Measurements from ENCODE around the gene NIN. TPM values are rescaled to one million over a fixed set of nuclear protein-coding genes. Genes with fewer than 3 reads are reported as not detected.
A peak's percentile ranks its signal among the peaks of the same experiment; 100 is the strongest.

The NIN gene
- total RNA-seq, 1 donor, result 33.4 TPM

DNA sequence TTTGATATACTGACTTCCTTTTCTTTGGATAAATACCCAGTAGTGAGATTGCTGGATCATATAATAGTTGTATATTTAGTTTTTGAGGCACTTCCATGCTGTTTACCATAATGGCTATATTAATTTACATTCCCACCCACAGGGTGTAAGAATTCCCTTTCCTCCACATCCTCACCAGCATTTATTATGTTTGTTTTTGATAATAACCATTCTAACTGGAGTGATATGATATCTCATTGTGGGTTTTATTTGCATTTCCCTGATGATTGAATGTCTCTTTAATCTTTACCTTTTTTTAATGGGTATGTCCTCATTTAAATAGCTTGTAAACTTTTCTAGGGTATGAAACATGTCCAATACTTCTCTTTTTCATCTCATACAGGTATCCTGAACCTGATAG is 151.3 kb downstream of the NIN start:
- no peak for DNase-seq (ENCODE audit: low read depth)
- TF ChIP-seq, protein P1, sequence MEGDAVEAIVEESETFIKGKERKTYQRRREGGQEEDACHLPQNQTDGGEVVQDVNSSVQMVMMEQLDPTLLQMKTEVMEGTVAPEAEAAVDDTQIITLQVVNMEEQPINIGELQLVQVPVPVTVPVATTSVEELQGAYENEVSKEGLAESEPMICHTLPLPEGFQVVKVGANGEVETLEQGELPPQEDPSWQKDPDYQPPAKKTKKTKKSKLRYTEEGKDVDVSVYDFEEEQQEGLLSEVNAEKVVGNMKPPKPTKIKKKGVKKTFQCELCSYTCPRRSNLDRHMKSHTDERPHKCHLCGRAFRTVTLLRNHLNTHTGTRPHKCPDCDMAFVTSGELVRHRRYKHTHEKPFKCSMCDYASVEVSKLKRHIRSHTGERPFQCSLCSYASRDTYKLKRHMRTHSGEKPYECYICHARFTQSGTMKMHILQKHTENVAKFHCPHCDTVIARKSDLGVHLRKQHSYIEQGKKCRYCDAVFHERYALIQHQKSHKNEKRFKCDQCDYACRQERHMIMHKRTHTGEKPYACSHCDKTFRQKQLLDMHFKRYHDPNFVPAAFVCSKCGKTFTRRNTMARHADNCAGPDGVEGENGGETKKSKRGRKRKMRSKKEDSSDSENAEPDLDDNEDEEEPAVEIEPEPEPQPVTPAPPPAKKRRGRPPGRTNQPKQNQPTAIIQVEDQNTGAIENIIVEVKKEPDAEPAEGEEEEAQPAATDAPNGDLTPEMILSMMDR (IDR thresholded peaks at IDR 0.05; ENCODE audit: insufficient read depth, low read length), result no peak

DNA sequence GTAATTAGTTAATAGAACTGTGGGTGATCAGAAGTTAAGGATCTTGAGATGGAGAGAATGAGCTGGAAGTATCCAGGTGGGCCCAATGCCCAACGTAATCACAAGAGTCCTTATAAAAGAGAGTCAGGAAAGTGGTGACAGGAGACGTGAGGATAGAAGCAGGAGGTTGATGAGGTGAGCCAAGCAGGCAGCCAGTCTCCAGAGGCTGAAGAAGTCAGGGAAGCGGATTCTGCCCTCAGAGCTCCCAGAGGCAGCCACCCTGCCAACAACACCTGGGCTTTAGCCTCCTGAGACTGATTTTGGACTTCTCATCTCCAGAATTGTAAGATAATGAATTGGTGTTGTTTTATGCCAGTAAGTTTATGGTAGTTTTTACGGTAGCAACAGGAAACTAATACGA is 152.8 kb downstream of the NIN start:
- H3K4me3 ChIP-seq (ENCODE audit: low read depth, low read length), result no peak overlapping the region
- TF ChIP-seq, protein P1 (IDR thresholded peaks at IDR 0.05; ENCODE audit: insufficient read depth, low read length), result no peak
- no peak for DNase-seq (ENCODE audit: low read depth)

More for the DNA sequence above, 151.3 kb downstream of the NIN start:
- H3K4me3 ChIP-seq (ENCODE audit: low read depth, low read length), result no peak overlapping the region

- H3K4me3 ChIP-seq (ENCODE audit: low read depth, low read length), result no peak overlapping the region
- peak; percentile 69 for DNase-seq (ENCODE audit: low read depth)
- TF ChIP-seq, protein P1 (IDR thresholded peaks at IDR 0.05; ENCODE audit: insufficient read depth, low read length), result no peak
Measured at GRCh38 chr14:50677527-50678063, 153.4 kb downstream of the NIN start.

GRCh38 chr14:50676814-50677516 is 154.0 kb downstream of the NIN start:
- TF ChIP-seq, protein P1 (IDR thresholded peaks at IDR 0.05; ENCODE audit: insufficient read depth, low read length), result no peak
- H3K4me3 ChIP-seq (ENCODE audit: low read depth, low read length), result no peak overlapping the region
- DNase-seq (ENCODE audit: low read depth), result no peak

DNA sequence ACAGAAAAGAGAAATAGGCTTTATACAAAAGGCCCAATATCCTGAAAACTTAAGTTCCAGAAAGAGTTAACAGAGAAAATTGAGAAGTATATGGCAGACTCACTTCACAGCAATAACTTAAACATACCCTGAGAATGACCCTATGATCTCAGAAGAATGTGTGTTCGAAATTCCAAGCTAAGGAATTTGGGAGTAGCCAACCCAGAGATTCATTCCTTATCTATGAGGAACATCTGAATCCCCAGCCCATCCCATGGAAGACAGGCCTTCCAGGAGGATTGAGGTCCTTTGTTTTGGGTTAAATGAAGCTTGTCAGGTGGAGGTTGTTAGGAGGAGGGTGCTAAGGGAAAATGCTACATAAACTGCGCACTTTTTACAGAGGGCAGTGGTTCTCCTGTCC is 155.4 kb downstream of the NIN start:
- DNase-seq (ENCODE audit: low read depth), result peak; percentile 34
- TF ChIP-seq, protein P1 (IDR thresholded peaks at IDR 0.05; ENCODE audit: insufficient read depth, low read length), result no peak
- no peak overlapping the region for H3K4me3 ChIP-seq (ENCODE audit: low read depth, low read length)

GRCh38 chr14:50670866-50671256 is 160.1 kb downstream of the NIN start:
- no peak overlapping the region for H3K4me3 ChIP-seq (ENCODE audit: low read depth, low read length)
- TF ChIP-seq, protein P1 (IDR thresholded peaks at IDR 0.05; ENCODE audit: insufficient read depth, low read length), result no peak
- DNase-seq (ENCODE audit: low read depth), result no peak
